ENCODE results near the gene HIF3A.

The HIF3A gene

GRCh38 chr19:46384396-46384795, 87.6 kb downstream of the HIF3A start:
- no peak for DNase-seq (ENCODE audit: low spot score)

GRCh38 chr19:46385636-46386035, 88.8 kb downstream of the HIF3A start:
- DNase-seq (ENCODE audit: low spot score), result no peak

DNA sequence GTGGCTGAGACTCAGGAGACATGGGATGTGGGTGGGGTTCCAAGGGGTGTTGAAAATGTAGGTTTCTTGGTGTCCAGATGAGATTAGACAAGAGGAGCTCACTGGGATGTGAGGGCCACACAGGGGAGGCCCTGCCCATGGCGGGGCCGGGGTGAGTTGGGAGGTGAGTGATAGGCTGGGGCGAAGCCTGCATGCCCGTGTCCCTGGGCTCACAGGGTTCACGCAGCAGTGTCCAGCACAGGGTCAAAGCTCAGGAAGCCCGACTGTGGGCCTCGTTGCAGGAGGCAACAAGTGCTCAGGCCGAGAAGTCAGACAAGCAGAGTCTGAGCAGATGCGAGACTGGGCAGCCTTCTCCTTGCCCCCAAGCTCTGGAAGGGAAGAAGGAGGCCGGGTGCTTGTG, 89.3 kb downstream of the HIF3A start:
- no peak for DNase-seq (ENCODE audit: low spot score)

DNA sequence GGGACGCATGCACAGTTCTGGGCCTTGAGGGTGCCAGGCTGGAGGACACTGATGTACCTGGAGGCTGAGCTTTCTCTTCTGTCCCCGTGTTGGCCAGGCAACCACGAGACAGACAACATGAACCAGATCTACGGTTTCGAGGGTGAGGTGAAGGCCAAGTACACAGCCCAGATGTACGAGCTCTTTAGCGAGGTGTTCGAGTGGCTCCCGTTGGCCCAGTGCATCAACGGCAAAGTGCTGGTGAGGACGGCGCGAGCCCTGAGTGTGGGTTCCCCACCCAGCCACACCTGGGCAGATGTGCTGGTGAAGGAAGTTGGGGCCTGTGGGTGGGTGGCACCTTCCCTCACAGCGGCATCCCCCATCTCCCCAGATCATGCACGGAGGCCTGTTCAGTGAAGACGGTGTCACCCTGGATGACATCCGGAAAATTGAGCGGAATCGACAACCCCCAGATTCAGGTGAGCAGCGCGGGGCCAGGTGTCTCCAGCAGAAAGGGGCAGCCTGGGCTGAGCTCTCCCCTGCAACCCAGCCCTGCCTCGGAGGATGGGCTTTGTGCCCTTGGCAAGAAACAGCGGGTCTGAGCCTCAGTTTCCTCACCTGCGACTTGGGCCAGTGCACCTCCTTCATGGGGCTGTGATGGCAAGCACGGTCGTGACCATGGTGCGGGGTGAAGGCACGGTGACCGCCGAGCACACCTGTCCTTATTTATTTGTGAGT, 90.3 kb downstream of the HIF3A start:
- no peak for DNase-seq (ENCODE audit: low spot score)

- DNase-seq (ENCODE audit: low spot score), result no peak
These were observed 90.9 kb downstream of the HIF3A start for GRCh38 chr19:46387713-46388130.

GRCh38 chr19:46388311-46389095, 91.7 kb downstream of the HIF3A start:
- no peak for DNase-seq (ENCODE audit: low spot score)

GRCh38 chr19:46390121-46390858, 93.4 kb downstream of the HIF3A start:
- DNase-seq (ENCODE audit: low spot score), result no peak

DNA sequence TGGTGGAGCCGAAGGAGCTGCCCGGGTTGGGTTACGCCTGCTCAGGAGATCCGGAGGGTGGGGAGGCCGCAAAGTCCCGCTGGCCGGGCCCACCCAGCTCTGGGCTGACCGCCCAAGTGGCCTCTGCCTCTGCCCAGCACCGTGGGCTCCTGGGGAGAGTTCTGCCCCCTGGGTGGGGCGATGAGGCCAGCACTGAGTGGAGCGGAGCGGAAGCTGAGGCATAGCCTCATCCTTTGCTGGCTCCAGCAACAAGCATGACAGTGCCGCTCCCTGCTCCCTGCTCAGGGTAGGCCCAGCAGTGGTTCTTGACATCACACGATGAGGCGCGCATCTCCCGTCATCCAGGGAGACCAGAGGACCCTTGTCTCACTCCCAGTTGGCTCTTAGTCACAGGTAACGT, 94.0 kb downstream of the HIF3A start:
- DNase-seq (ENCODE audit: low spot score), result no peak

DNA sequence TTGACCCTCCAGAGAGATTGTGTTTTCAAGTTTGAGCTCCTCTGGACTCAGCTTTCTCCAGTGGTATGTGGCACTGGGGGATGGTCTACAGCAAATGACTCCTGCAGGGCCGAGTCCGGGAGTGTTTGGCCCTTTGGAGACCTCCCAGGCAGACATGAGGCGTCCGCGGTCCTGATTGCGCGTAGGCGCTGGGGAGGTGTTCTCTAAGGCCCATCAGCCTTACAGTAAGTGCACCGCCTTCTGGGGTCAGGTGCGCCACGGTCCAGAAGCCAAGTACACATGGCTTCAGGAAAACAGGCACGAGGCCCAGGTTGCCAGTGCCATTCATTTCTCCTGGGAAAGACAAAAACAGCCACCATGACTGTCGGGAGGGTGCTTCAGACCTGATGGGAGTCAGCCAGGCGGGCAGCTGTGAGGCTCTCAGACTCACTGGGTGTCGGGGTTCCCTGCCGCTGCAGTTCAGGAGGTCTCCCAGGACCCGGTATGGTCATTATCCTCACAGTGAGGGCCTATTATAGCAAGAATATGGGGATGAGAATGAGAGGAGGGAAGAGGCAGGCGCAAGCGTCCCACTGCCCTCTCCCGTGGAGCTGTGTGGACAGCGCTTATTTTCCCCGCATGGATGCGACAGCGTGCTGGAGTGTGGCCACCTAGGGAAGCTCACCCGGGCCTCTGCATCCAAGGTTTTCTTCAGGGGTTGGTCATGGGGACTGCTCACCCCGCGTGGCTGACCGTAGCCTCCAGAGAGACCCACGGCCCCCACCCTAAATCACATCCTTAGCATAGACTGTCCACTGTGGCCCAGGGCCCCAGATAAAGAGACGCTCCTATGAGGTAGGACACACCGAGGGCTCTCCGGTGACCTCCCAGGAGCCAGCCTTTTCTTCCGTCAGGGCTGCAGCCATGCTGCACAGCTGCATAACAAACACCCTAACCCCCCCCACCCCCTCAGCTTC, 94.7 kb downstream of the HIF3A start:
- DNase-seq (ENCODE audit: low spot score), result no peak

GRCh38 chr19:46392252-46392801, 95.5 kb downstream of the HIF3A start:
- DNase-seq (ENCODE audit: low spot score), result peak; percentile 51

GRCh38 chr19:46392837-46393236, 96.0 kb downstream of the HIF3A start:
- DNase-seq (ENCODE audit: low spot score), result no peak
